ENCODE measurements around the gene DYNLRB1. TPM values are rescaled to one million over a fixed set of nuclear protein-coding genes. Genes with fewer than 3 reads are reported as not detected.
"Not testable (repeated sequence)": the region's sequence is repeated elsewhere in the genome, so short reads cannot be mapped to it uniquely, and the experiment has no call there.

The DYNLRB1 gene
- total and polyA plus RNA-seq, 11 donors: 129 to 405 (median 147) TPM

GRCh38 chr20:34517114-34517505 is 888 bp downstream of the DYNLRB1 start:
- 1 to 2% (median 2%) methylated on average over 3 of the region's 3 CpGs for WGBS, 4 donors
- DNase-seq (no peak), ATAC-seq (no peak)
- H3K27me3 ChIP-seq: no peaks in the 10 kb centered on the region
- H3K27ac ChIP-seq: peak overlapping the region in 11 of 12 donors; percentile 91 to 99 (median 95)
- no peak for TF ChIP-seq POLR2A (IDR thresholded peaks at IDR 0.05)
- TF ChIP-seq, protein P1, sequence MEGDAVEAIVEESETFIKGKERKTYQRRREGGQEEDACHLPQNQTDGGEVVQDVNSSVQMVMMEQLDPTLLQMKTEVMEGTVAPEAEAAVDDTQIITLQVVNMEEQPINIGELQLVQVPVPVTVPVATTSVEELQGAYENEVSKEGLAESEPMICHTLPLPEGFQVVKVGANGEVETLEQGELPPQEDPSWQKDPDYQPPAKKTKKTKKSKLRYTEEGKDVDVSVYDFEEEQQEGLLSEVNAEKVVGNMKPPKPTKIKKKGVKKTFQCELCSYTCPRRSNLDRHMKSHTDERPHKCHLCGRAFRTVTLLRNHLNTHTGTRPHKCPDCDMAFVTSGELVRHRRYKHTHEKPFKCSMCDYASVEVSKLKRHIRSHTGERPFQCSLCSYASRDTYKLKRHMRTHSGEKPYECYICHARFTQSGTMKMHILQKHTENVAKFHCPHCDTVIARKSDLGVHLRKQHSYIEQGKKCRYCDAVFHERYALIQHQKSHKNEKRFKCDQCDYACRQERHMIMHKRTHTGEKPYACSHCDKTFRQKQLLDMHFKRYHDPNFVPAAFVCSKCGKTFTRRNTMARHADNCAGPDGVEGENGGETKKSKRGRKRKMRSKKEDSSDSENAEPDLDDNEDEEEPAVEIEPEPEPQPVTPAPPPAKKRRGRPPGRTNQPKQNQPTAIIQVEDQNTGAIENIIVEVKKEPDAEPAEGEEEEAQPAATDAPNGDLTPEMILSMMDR (IDR thresholded peaks at IDR 0.05): no peak
- H3K9me3 ChIP-seq: no peaks in the 10 kb centered on the region
- peaks cover 0 to 52% (median 31%) of the 10 kb centered on the region in 12 donors for H3K4me1 ChIP-seq
- intact Hi-C loops (cut with DNase I): loop anchor here in 4 of 10 donors (2.0 to 10.0 kb wide), 4 partner anchors 202 to 214 kb away; partner anchors contain the start of gene AHCY (in 1 of the 4)
- peaks cover 0 to 30% (median 8%) of the 10 kb centered on the region in 9 donors for H3K36me3 ChIP-seq
- H3K4me3 ChIP-seq: peak overlapping the region; percentile 56 to 95 (median 80)

GRCh38 chr20:34518863-34519262 is 2.6 kb downstream of the DYNLRB1 start:
- 88 to 92% (median 92%) methylated on average over 7 of the region's 7 CpGs for WGBS, 4 donors
- not testable (repeated sequence) for DNase-seq, H3K9me3 ChIP-seq, H3K27me3 ChIP-seq, H3K4me3 ChIP-seq, H3K27ac ChIP-seq, ATAC-seq
- H3K36me3 ChIP-seq: peaks cover 0 to 39% (median 8%) of the 10 kb centered on the region in 9 donors
- H3K4me1 ChIP-seq: peaks cover 2 to 64% (median 45%) of the 10 kb centered on the region in 12 donors
- intact Hi-C loops (cut with DNase I): loop anchor here in 2 of 10 donors (5.0 to 10.0 kb wide), 2 partner anchors 204 to 207 kb away; no protein-coding TSS in a partner anchor

- intact Hi-C loops (cut with DNase I): loop anchor here in 7 of 10 donors (5.0 to 10.0 kb wide), 4 partner anchors 45 to 325 kb away; no protein-coding TSS in a partner anchor
- 86 to 92% (median 88%) methylated on average over 10 of the region's 10 CpGs for WGBS, 4 donors
- peaks cover 4 to 66% (median 45%) of the 10 kb centered on the region in 12 donors for H3K4me1 ChIP-seq
Measured at GRCh38 chr20:34519841-34520240, 3.6 kb downstream of the DYNLRB1 start.

GRCh38 chr20:34522969-34523871 is 7.0 kb downstream of the DYNLRB1 start:
- Histone ChIP-seq H3K36me3 (peaks cover 0 to 65% (median 34%) of the 10 kb centered on the region in 9 donors), H3K4me1 (peaks cover 4 to 65% (median 50%) of the 10 kb centered on the region in 12 donors), H3K27ac (peak overlapping the region in 7 of 12 donors; percentile 22 to 62 (median 39)), H3K9me3 (no peaks in the 10 kb centered on the region), H3K4me3 (no peak overlapping the region), H3K27me3 (no peaks in the 10 kb centered on the region)
- WGBS, 4 donors: 42 to 57% (median 51%) methylated on average over 17 of the region's 17 CpGs
- ATAC-seq (peak in 3 of 4 donors; percentile 26 to 48 (median 41)), DNase-seq (no peak)
- TF ChIP-seq, protein P1 (IDR thresholded peaks at IDR 0.05): peak; percentile 14 to 60 (median 42)
- no peak for TF ChIP-seq POLR2A (IDR thresholded peaks at IDR 0.05)
- intact Hi-C loops (cut with DNase I): loop anchor here in 6 of 10 donors (2.0 to 10.0 kb wide), 5 partner anchors 48 to 328 kb away; no protein-coding TSS in a partner anchor

More at GRCh38 chr20:34519841-34520240, 3.6 kb downstream of the DYNLRB1 start:
- not testable (repeated sequence) for DNase-seq, ATAC-seq, H3K9me3 ChIP-seq, H3K27ac ChIP-seq, H3K4me3 ChIP-seq, H3K27me3 ChIP-seq
- H3K36me3 ChIP-seq: peaks cover 0 to 43% (median 15%) of the 10 kb centered on the region in 9 donors

- H3K36me3 ChIP-seq: peaks cover 0 to 70% (median 38%) of the 10 kb centered on the region in 9 donors
- no peak for DNase-seq
- no peak overlapping the region for H3K4me3 ChIP-seq
- no peak for ATAC-seq
- no peaks in the 10 kb centered on the region for H3K27me3 ChIP-seq
- WGBS, 4 donors: 83 to 95% (median 92%) methylated on average over 11 of the region's 11 CpGs
- peak overlapping the region in 2 of 12 donors; percentile 39 to 81 for H3K27ac ChIP-seq
- intact Hi-C loops (cut with DNase I): loop anchor here in 5 of 10 donors (5.0 to 10.0 kb wide), 4 partner anchors 50 to 330 kb away; no protein-coding TSS in a partner anchor
- H3K9me3 ChIP-seq: no peaks in the 10 kb centered on the region
- peaks cover 8 to 66% (median 53%) of the 10 kb centered on the region in 12 donors for H3K4me1 ChIP-seq
- no peak for TF ChIP-seq POLR2A (IDR thresholded peaks at IDR 0.05)
- TF ChIP-seq, protein P1 (IDR thresholded peaks at IDR 0.05): no peak
Measured at GRCh38 chr20:34524426-34524825, 8.2 kb downstream of the DYNLRB1 start.
